H1 (cell line): ENCODE measurements around the gene TACSTD2.

Experiments used
- BACH1 ChIP-seq: IDR thresholded peaks from 2 replicates; pipeline ENCODE4 v1.6.1; 2012; ENCODE audit warnings: low read length, improper control_type of control experiment
- CBX5 ChIP-seq: fragments of 300-800, 300-1000 bp; sonication (generic); IDR thresholded peaks from 2 replicates; pipeline ENCODE4 v1.7.1; 2016; ENCODE audit warnings: antibody characterized with exemption, low read length, low read depth
- EGR1 ChIP-seq: IDR thresholded peaks from 2 replicates; pipeline ENCODE4 v1.6.1; 2011; ENCODE audit warnings: low read depth, low read length, borderline replicate concordance
- GTF2F1 ChIP-seq: IDR thresholded peaks from 2 replicates; pipeline ENCODE4 v1.6.1; 2012; ENCODE audit warnings: low read depth, low read length, improper control_type of control experiment, borderline replicate concordance
- NRF1 ChIP-seq: IDR thresholded peaks from 2 replicates; pipeline ENCODE4 v1.6.1; 2011; ENCODE audit warnings: mild to moderate bottlenecking, low read depth, low read length, improper control_type of control experiment
- POLR2A ChIP-seq, 2 experiments: IDR thresholded peaks; 1 replicate in 1 of 2; 2 replicates in 1 of 2; pipeline ENCODE4 v1.6.1; 2011; ENCODE audit warnings: low read depth in 2 of 2, low read length in 2 of 2, mild to moderate bottlenecking in 2 of 2; ENCODE audit errors: control extremely low read depth in 1 of 2
- RNF2 ChIP-seq: fragments of 200-900, 300-1000 bp; sonication (generic); IDR thresholded peaks from 2 replicates; pipeline ENCODE4 v1.7.1; 2016; ENCODE audit warnings: borderline replicate concordance, low read depth, mild to moderate bottlenecking, antibody characterized with exemption, low read length; ENCODE audit not compliant: poor library complexity, severe bottlenecking; ENCODE audit errors: missing control alignments
- TF ChIP-seq, protein P1 (sequence below), 3 experiments: IDR thresholded peaks; 1 replicate in 2 of 3; 2 replicates in 1 of 3; pipeline versions ENCODE4 v1.5.1 to v1.6.1; 2011; ENCODE audit warnings: low read length in 3 of 3, mild to moderate bottlenecking in 3 of 3, inconsistent platforms in 2 of 3, low read depth in 1 of 3, moderate library complexity in 1 of 3; ENCODE audit not compliant: insufficient read depth in 1 of 3; ENCODE audit errors: control extremely low read depth in 1 of 3

DNA sequence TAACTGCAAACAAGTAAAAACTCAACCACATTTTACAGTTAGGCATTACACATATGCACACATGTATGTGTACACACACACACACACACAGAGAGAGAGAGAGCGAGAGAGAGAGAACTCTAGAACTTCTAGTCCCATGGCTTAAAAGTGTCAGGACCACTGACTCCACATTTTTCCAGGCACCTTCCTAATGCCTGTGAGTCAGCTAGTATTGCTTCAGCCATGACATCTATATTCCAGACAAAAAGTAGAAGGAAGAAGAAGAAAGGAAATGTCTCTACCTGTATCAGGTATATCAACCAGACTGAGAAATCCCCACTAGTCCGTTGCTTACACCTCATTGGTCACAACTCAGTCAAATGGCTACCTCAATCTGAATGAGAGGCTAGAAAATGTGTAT is 31.9 kb upstream of the TACSTD2 start:
- TF ChIP-seq NRF1, result no peak
- TF ChIP-seq BACH1, result no peak
- TF ChIP-seq, protein P1, sequence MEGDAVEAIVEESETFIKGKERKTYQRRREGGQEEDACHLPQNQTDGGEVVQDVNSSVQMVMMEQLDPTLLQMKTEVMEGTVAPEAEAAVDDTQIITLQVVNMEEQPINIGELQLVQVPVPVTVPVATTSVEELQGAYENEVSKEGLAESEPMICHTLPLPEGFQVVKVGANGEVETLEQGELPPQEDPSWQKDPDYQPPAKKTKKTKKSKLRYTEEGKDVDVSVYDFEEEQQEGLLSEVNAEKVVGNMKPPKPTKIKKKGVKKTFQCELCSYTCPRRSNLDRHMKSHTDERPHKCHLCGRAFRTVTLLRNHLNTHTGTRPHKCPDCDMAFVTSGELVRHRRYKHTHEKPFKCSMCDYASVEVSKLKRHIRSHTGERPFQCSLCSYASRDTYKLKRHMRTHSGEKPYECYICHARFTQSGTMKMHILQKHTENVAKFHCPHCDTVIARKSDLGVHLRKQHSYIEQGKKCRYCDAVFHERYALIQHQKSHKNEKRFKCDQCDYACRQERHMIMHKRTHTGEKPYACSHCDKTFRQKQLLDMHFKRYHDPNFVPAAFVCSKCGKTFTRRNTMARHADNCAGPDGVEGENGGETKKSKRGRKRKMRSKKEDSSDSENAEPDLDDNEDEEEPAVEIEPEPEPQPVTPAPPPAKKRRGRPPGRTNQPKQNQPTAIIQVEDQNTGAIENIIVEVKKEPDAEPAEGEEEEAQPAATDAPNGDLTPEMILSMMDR (IDR thresholded peaks at IDR 0.05; ENCODE audit: control extremely low read depth in 1 of 3, insufficient read depth in 1 of 3, low read depth in 1 of 3, low read length in 3 of 3), result no peak
- no peak for TF ChIP-seq EGR1
- no peak for TF ChIP-seq POLR2A (IDR thresholded peaks at IDR 0.05; ENCODE audit: control extremely low read depth in 1 of 2, low read depth in 2 of 2, low read length in 2 of 2)
- no peak for TF ChIP-seq CBX5
- TF ChIP-seq RNF2, result no peak
- no peak for TF ChIP-seq GTF2F1
